GM12878 (cell line): ENCODE data around the gene ZDHHC14. TPM values are rescaled to one million over a fixed set of nuclear protein-coding genes. Genes with fewer than 3 reads are reported as not detected.

Experiments
- ATAC-seq: fragments of 200-7000 bp; cut with Tn5 transposase; 3 replicates; pipeline ENCODE4 v1.9.1; 2020; ENCODE audit warnings: mild to moderate bottlenecking, moderate library complexity
- BruUV-seq: library from RNA; stranded (reverse); fragments of 400-500 nt; replicated peaks from 2 replicates; lab custom pipeline; 2021; lab: Mats Ljungman, UMichigan
- CTCF ChIA-PET: fragments of 300-600 bp; sonication (Branson Sonifier 250); formaldehyde crosslinking; extraction: SDS; loops from one replicate; lab custom pipeline; 2021; ENCODE audit warnings: inconsistent platforms; lab: Yijun Ruan, JAX
- POLR2A ChIA-PET: fragments of 350-600 bp; formaldehyde crosslinking; extraction: SDS; loops from one replicate; lab custom pipeline; 2021; ENCODE audit warnings: inconsistent platforms; lab: Charles Lee
- RAD21 ChIA-PET: fragments of 300-600 bp; sonication (Branson Sonifier 250); formaldehyde crosslinking; loops from one replicate; lab custom pipeline; 2023; ENCODE audit warnings: antibody characterized with exemption; ENCODE audit not compliant: unreplicated experiment; lab: Charles Lee
- SMC1A ChIA-PET: fragments of 300-600 bp; sonication (Branson Sonifier 250); formaldehyde crosslinking; loops from one replicate; lab custom pipeline; 2023; ENCODE audit not compliant: unreplicated experiment, uncharacterized antibody; lab: Charles Lee
- DNase-seq: peaks from one replicate; pipeline ENCODE4 v3.0.0-alpha.2; 2011; ENCODE audit warnings: low read depth, low spot score
- FAIRE-seq: peaks from 3 replicates; lab custom pipeline; 2011; peaks lifted over from hg19 to GRCh38; lab: Jason Lieb, UNC
- H2AFZ ChIP-seq: 2 replicates; pipeline ENCODE4 v1.6.0; 2011; ENCODE audit warnings: low read depth, low read length, control low read depth; ENCODE audit not compliant: control insufficient read depth
- H3K27ac ChIP-seq: 2 replicates; pipeline ENCODE4 v1.5.1; 2011; ENCODE audit warnings: control low read depth; ENCODE audit not compliant: control insufficient read depth, insufficient read depth
- H3K27me3 ChIP-seq, 2 experiments: replicated peaks in 1 of 2; 2 replicates each; pipeline versions ENCODE4 v1.6.0 to v1.6.1; 2011; ENCODE audit warnings: low read length in 1 of 2; ENCODE audit not compliant: control insufficient read depth in 2 of 2, insufficient read depth in 2 of 2
- H3K36me3 ChIP-seq, 2 experiments: 2 replicates each; pipeline ENCODE4 v1.5.1; 2011; ENCODE audit warnings: low read length in 1 of 2; ENCODE audit not compliant: control insufficient read depth in 2 of 2, insufficient read depth in 2 of 2
- H3K4me1 ChIP-seq: 2 replicates; pipeline ENCODE4 v1.6.1; 2011; ENCODE audit warnings: mild to moderate bottlenecking, low read length, moderate library complexity, mixed read lengths; ENCODE audit not compliant: control insufficient read depth, insufficient read depth
- H3K4me2 ChIP-seq: 2 replicates; pipeline ENCODE4 v1.6.0; 2011; ENCODE audit warnings: control low read depth; ENCODE audit not compliant: control insufficient read depth, insufficient read depth
- H3K4me3 ChIP-seq: fragments of 200-600 bp; sonication (generic); 2 replicates; pipeline ENCODE4 v1.5.1; 2016
- H3K79me2 ChIP-seq: 2 replicates; pipeline ENCODE4 v1.6.0; 2011; ENCODE audit warnings: low read length; ENCODE audit not compliant: control insufficient read depth, insufficient read depth
- H3K9ac ChIP-seq: 2 replicates; pipeline ENCODE4 v1.8.0; 2011; ENCODE audit warnings: low read length, control low read depth, mixed read lengths; ENCODE audit not compliant: control insufficient read depth, insufficient read depth
- H3K9me3 ChIP-seq: replicated peaks from 3 replicates; pipeline ENCODE4 v1.5.1; 2011; ENCODE audit warnings: mild to moderate bottlenecking, low read length; ENCODE audit not compliant: control insufficient read depth, insufficient read depth
- H4K20me1 ChIP-seq: 2 replicates; pipeline ENCODE4 v1.6.0; 2011; ENCODE audit not compliant: control insufficient read depth, insufficient read depth
- BCL11A ChIP-seq: IDR thresholded peaks from 2 replicates; pipeline ENCODE4 v1.6.1; 2011; ENCODE audit warnings: low read depth, low read length
- CBFB ChIP-seq: IDR thresholded peaks from 2 replicates; pipeline ENCODE4 v1.6.1; 2016; ENCODE audit warnings: antibody characterized with exemption, low read depth
- CEBPB ChIP-seq, 2 experiments: fragments of 150-350 bp in 1 of 2; IDR thresholded peaks; 2 replicates each; pipeline ENCODE4 v1.6.1; 2012 to 2014; ENCODE audit warnings: low read depth in 2 of 2, low read length in 2 of 2, borderline replicate concordance in 1 of 2, inconsistent platforms in 1 of 2
- HDGF ChIP-seq: fragments of 450-650 bp; IDR thresholded peaks from 2 replicates; pipeline ENCODE4 v1.6.1; 2016; ENCODE audit warnings: antibody characterized with exemption
- IKZF2 ChIP-seq, 2 experiments: fragments of 450-650 bp; IDR thresholded peaks; 2 replicates each; pipeline ENCODE4 v1.6.1; 2017; ENCODE audit warnings: mild to moderate bottlenecking in 2 of 2, moderate library complexity in 2 of 2
- IRF4 ChIP-seq: IDR thresholded peaks from 2 replicates; pipeline ENCODE4 v1.6.1; 2011; ENCODE audit warnings: low read depth, low read length
- SKIL ChIP-seq: fragments of 450-650 bp; IDR thresholded peaks from 2 replicates; pipeline ENCODE4 v1.6.1; 2017; ENCODE audit warnings: mild to moderate bottlenecking, low read depth, inconsistent platforms; ENCODE audit not compliant: poor library complexity, severe bottlenecking
- SMARCA5 ChIP-seq: fragments of 450-650 bp; IDR thresholded peaks from 2 replicates; pipeline ENCODE4 v1.6.1; 2017; ENCODE audit warnings: mild to moderate bottlenecking
- ZBTB40 ChIP-seq: fragments of 450-650 bp; IDR thresholded peaks from 2 replicates; pipeline ENCODE4 v1.6.1; 2016; ENCODE audit warnings: mild to moderate bottlenecking, moderate library complexity, borderline replicate concordance
- ZNF207 ChIP-seq: fragments of 450-650 bp; IDR thresholded peaks from 2 replicates; pipeline ENCODE4 v1.6.1; 2014; ENCODE audit warnings: antibody characterized with exemption, mild to moderate bottlenecking, borderline replicate concordance
- ZNF384 ChIP-seq: IDR thresholded peaks from 2 replicates; pipeline ENCODE4 v1.6.1; 2012; ENCODE audit warnings: low read depth, mild to moderate bottlenecking, low read length, improper control_type of control experiment, borderline replicate concordance
- WGBS: methylation state at CpG from one replicate; pipeline ENCODE4 v1.1.6; 2016; ENCODE audit warnings: low lambda C conversion rate; ENCODE audit not compliant: insufficient replicate concordance, insufficient coverage; ENCODE audit errors: missing lambda C conversion rate; 5-methylcytosine and 5-hydroxymethylcytosine counted together
- in situ Hi-C: fragments of 300-500 bp; cut with MboI; formaldehyde crosslinking; loops from 9 replicates; pipeline ENCODE4 v1.14.3; 2018; ENCODE audit warnings: mixed read lengths
- intact Hi-C: fragments of 100-400 bp; cut with micrococcal nuclease; formaldehyde crosslinking; loops from one replicate; pipeline ENCODE4 v1.14.2; 2022; ENCODE audit not compliant: unreplicated experiment
- polyA plus RNA-seq, 11 experiments: library from polyadenylated mRNA; depleted of rRNA in 4 of 11; unstranded in 6 of 11; stranded (reverse) in 5 of 11; fragments of >200 nt; fragmentation: Nextera tagmentation in 4 of 11; fragmentation: Illumina TruSeq in 1 of 11; extraction: Ambion mirVana in 4 of 11; extraction: Trizol in 1 of 11; gene quantifications; 1 replicate in 1 of 11; 2 replicates in 10 of 11; pipeline versions ENCODE4 v1.2.1 to v1.2.3, GENCODE V29; 2011 to 2016; ENCODE audit warnings: inconsistent platforms in 2 of 11, missing spikeins in 2 of 11, low read depth in 1 of 11
- total RNA-seq, 4 experiments: library from RNA; depleted of rRNA in 3 of 4; stranded (reverse); fragments of >200 nt in 3 of 4; fragmentation: Illumina TruSeq in 1 of 4; extraction: Trizol in 1 of 4; gene quantifications; 2 replicates each; pipeline versions ENCODE4 v1.2.1 to v1.2.3, GENCODE V29; 2013 to 2021

Gene ZDHHC14
- total and polyA plus RNA-seq, 10 of the 15 experiments (the other 5 are each of a cell fraction or from before 2014, with no cell fraction given), result 0.15 to 16.0 (median 0.76) TPM; not detected in 1

- TF ChIP-seq BCL11A (0 out of 2 replicates have a peak, but pooled peaks have one; percentile 2), IKZF2 (IDR thresholded peaks at IDR 0.05) (peak; percentile 73 to 78)
Observed at GRCh38 chr6:157459327-157459726, 78.3 kb downstream of the ZDHHC14 start (continued).

GRCh38 chr6:157460182-157460999 is 79.4 kb downstream of the ZDHHC14 start:
- Histone ChIP-seq H3K36me3 (no peaks in the 10 kb centered on the region), H3K4me3 (no peak overlapping the region), H3K27me3 (no peaks in the 10 kb centered on the region), H3K9me3 (no peaks in the 10 kb centered on the region; the same call in 2 of the 3 replicates), H3K4me2 (peak overlapping the region; percentile 50), H3K4me1 (peaks cover 40% of the 10 kb centered on the region), H3K79me2 (no peaks in the 10 kb centered on the region), H3K27ac (peak overlapping the region; percentile 44), H3K9ac (peak overlapping the region; percentile 16; the same call in 1 of the 2 replicates), H2AFZ (peak overlapping the region; percentile 54), H4K20me1 (no peaks in the 10 kb centered on the region)
- CTCF ChIA-PET, result interaction anchor here (0.7 to 6.7 kb wide), 12 partner anchors 37 to 208 kb away, joined by 3 to 84 read pairs (median 24); partner anchors contain the start of gene TMEM242
- SMC1A ChIA-PET, result interaction anchor here (0.9 to 11.5 kb wide), 24 partner anchors 9 to 206 kb away, joined by 3 to 431 read pairs (median 8); partner anchors contain the start of gene TMEM242
- ATAC-seq (peak; percentile 32), DNase-seq (no peak), FAIRE-seq (no peak)
- TF ChIP-seq CBFB (peak; percentile 17; the same call in 1 of the 2 replicates), ZNF207 (no peak), SKIL (no peak), CEBPB (IDR thresholded peaks at IDR 0.05; ENCODE audit: borderline replicate concordance in 1 of 2, low read depth in 2 of 2, low read length in 2 of 2) (no peak), IRF4 (no peak), HDGF (0 out of 2 replicates have a peak, but pooled peaks have one; percentile 35), ZNF384 (0 out of 2 replicates have a peak, but pooled peaks have one; percentile 29), ZBTB40 (peak; percentile 26; the same call in 1 of the 2 replicates), SMARCA5 (peak; percentile 71; the same call in 1 of the 2 replicates)
- RAD21 ChIA-PET, result interaction anchor here (0.7 to 8.4 kb wide), 21 partner anchors 16 to 304 kb away, joined by 3 to 350 read pairs (median 8); partner anchors contain the start of genes TMEM242 and ZDHHC14
- intact Hi-C loops, result loop anchor here (2.0 to 5.0 kb wide), 4 partner anchors 18 to 146 kb away; partner anchors contain the start of gene TMEM242
- TSS peak; percentile 94 for BruUV-seq
- in situ Hi-C loops, result loop anchor here (5.0 kb wide), 2 partner anchors 102 to 138 kb away; partner anchors contain the start of gene TMEM242
- POLR2A ChIA-PET, result interaction anchor here (0.7 to 7.9 kb wide), 11 partner anchors 10 to 683 kb away, joined by 3 to 170 read pairs (median 6); partner anchors contain the start of genes ARID1B and ZDHHC14
- 20% methylated on average over 9 of the region's 9 CpGs for WGBS
